Measurements from ENCODE around the gene SLK. TPM values are rescaled to one million over a fixed set of nuclear protein-coding genes. Genes with fewer than 3 reads are reported as not detected.

SLK gene
- total RNA-seq, 1 donor from 2014 or later = 30.0 TPM

DNA sequence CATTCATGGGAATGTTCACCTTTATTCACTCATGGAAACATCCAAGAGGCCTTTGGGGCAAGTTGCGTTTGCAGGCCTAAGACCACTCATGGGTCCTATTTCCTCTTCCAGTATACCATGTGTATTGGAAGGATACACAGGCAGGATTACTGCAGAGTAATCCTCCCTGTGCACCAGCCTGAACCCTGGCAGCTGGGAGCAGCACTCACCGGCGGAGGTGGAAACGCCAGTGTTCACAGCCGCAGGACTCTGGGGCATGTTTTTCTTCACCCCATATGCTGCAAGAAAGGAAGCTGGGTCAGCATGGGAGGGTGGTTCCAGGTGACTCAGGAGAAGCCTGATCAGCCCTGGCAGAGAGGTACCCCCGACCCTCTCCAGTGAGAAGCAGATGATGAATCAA, 94.3 kb downstream of the SLK start:
- Mint-ChIP-seq H3K27ac (ENCODE audit: unreplicated experiment) (no peak overlapping the region), H3K4me3 (no peak overlapping the region), H3K36me3 (ENCODE audit: low read depth) (no peaks in the 10 kb centered on the region), H3K9me3 (no peaks in the 10 kb centered on the region), H3K27me3 (ENCODE audit: low read depth) (peaks cover 4% of the 10 kb centered on the region), H3K4me1 (peaks cover 11% of the 10 kb centered on the region)
- DNase-seq (ENCODE audit: low read depth, low spot score) = no peak
- TF ChIP-seq, protein P1, sequence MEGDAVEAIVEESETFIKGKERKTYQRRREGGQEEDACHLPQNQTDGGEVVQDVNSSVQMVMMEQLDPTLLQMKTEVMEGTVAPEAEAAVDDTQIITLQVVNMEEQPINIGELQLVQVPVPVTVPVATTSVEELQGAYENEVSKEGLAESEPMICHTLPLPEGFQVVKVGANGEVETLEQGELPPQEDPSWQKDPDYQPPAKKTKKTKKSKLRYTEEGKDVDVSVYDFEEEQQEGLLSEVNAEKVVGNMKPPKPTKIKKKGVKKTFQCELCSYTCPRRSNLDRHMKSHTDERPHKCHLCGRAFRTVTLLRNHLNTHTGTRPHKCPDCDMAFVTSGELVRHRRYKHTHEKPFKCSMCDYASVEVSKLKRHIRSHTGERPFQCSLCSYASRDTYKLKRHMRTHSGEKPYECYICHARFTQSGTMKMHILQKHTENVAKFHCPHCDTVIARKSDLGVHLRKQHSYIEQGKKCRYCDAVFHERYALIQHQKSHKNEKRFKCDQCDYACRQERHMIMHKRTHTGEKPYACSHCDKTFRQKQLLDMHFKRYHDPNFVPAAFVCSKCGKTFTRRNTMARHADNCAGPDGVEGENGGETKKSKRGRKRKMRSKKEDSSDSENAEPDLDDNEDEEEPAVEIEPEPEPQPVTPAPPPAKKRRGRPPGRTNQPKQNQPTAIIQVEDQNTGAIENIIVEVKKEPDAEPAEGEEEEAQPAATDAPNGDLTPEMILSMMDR (conservative IDR thresholded peaks at IDR 0.05) = no peak

DNA sequence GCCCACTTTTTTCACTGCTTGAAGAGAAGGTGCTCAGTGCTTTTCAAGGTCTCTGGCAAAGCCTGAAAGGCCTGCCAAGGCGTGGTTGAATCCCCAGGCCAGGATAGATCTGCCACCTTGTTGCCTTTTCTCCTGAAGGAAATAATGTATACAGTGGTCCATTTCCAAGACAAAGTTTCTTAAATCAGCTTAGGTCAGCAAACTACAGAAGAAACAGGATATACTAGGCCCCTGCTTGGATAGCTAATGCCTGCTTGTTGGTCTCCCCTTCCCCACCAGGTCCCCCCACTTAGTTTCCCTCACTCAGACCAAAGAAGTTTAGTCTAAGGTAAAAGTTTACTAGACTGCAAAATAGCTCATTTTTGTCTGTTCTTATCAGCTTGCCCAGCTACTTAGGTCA, 98.8 kb downstream of the SLK start:
- Mint-ChIP-seq H3K27ac (ENCODE audit: unreplicated experiment) (no peak overlapping the region), H3K4me3 (no peak overlapping the region), H3K36me3 (ENCODE audit: low read depth) (no peaks in the 10 kb centered on the region), H3K9me3 (no peaks in the 10 kb centered on the region), H3K4me1 (peaks cover 13% of the 10 kb centered on the region), H3K27me3 (ENCODE audit: low read depth) (peaks cover 17% of the 10 kb centered on the region)
- DNase-seq (ENCODE audit: low read depth, low spot score) = no peak
- TF ChIP-seq, protein P1 (conservative IDR thresholded peaks at IDR 0.05) = no peak

DNA sequence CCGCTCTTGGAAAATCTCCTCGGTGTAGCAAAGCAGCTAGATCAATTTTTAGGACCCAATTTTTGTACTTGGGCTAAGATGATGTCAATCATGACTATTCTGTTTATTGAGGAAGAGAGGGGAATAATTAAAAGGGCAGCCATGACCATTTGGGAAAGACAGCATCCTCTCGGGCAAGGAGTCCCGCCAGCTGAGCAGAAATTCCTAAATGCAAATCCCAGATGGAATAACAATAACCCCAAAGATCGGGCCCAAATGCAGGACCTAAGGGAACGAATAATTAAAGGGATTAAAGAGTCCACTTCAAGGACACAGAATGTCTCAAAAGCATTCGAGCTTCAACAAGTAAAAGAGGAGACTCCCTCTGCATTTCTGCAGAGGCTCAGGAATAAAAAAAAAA, 100.0 kb downstream of the SLK start:
- Mint-ChIP-seq H3K27me3 (ENCODE audit: low read depth) (peaks cover 17% of the 10 kb centered on the region), H3K36me3 (ENCODE audit: low read depth) (no peaks in the 10 kb centered on the region), H3K4me3 (no peak overlapping the region), H3K9me3 (no peaks in the 10 kb centered on the region), H3K4me1 (peaks cover 13% of the 10 kb centered on the region), H3K27ac (ENCODE audit: unreplicated experiment) (no peak overlapping the region)
- DNase-seq (ENCODE audit: low read depth, low spot score) = no peak
- TF ChIP-seq, protein P1 (conservative IDR thresholded peaks at IDR 0.05) = no peak

DNA sequence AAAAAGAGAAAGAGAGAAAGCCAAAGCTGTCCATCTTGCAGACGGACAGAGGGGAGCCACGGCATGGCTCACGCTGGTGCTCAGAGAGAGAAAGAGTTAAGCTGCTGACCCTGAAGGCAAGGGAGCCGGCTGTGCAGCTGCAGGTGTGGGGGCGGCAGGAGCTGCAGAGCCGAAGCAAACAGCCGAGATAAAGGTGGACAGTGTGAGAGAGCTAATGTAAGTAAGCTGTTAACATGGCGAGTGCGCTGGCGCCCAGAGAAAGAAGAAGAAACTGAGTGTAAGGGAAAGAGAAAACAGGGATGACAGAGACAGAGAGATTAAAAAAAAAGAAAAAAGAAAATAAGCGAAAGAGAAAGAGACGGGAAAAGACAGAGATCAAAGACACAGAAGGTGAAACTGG, 100.6 kb downstream of the SLK start:
- Mint-ChIP-seq H3K4me3 (no peak overlapping the region), H3K9me3 (no peaks in the 10 kb centered on the region), H3K27me3 (ENCODE audit: low read depth) (peaks cover 17% of the 10 kb centered on the region), H3K36me3 (ENCODE audit: low read depth) (no peaks in the 10 kb centered on the region), H3K27ac (ENCODE audit: unreplicated experiment) (no peak overlapping the region), H3K4me1 (peaks cover 13% of the 10 kb centered on the region)
- TF ChIP-seq, protein P1 (conservative IDR thresholded peaks at IDR 0.05) = no peak
- DNase-seq (ENCODE audit: low read depth, low spot score) = no peak

DNA sequence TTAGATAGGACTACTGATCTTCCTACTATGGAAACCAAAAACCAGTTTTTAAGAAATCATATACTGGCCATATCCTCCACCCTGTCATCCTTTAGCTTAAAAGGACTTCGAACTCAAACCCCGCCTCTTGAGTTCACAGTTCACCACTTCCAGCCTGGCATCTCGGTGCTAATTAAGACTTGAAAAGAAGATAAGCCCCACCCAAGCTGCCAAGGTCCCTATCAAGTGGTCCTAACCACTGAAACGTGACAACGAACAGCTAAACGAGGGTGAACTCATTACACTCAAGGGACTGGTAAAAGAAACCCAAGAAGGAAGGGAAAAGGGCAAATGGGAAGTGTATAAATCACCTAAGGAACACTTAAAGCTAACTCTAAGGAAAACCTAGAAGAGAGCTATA, 102.7 kb downstream of the SLK start:
- H3K9me3 Mint-ChIP-seq = no peaks in the 10 kb centered on the region
- no peak overlapping the region for H3K4me3 Mint-ChIP-seq
- peaks cover 17% of the 10 kb centered on the region for H3K27me3 Mint-ChIP-seq (ENCODE audit: low read depth)
- H3K36me3 Mint-ChIP-seq (ENCODE audit: low read depth) = no peaks in the 10 kb centered on the region
- DNase-seq (ENCODE audit: low read depth, low spot score) = no peak
- TF ChIP-seq, protein P1 (conservative IDR thresholded peaks at IDR 0.05) = no peak
- H3K4me1 Mint-ChIP-seq = peaks cover 13% of the 10 kb centered on the region
- no peak overlapping the region for H3K27ac Mint-ChIP-seq (ENCODE audit: unreplicated experiment)

DNA sequence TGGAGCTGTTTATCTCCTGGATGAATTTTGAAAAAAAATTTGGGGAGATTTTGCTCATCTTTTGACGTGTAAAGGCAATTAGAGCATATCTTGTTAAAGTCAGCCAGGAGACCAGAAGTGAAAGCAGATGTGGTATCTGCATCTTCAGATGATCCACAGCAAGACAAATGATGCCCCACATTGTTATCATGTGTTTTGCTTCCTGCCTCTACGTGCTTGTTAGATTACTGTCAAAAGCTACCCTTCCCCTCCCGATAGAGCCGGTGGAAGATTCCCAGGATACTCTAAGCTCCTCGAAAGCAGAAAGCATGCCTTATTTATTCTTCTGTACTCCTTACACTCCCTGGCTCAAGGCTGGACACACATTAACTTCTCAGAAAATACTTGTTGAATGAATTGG, 105.8 kb downstream of the SLK start:
- no peak for DNase-seq (ENCODE audit: low read depth, low spot score)
- H3K36me3 Mint-ChIP-seq (ENCODE audit: low read depth) = no peaks in the 10 kb centered on the region
- H3K27ac Mint-ChIP-seq (ENCODE audit: unreplicated experiment) = no peak overlapping the region

More for the DNA sequence above, 105.8 kb downstream of the SLK start:
- TF ChIP-seq, protein P1 (conservative IDR thresholded peaks at IDR 0.05) = no peak
- Mint-ChIP-seq H3K4me3 (no peak overlapping the region), H3K4me1 (peaks cover under 1% of the 10 kb centered on the region), H3K27me3 (ENCODE audit: low read depth) (peaks cover 2% of the 10 kb centered on the region), H3K9me3 (no peaks in the 10 kb centered on the region)

Data from neural crest cell (in vitro differentiated cells).